Neural progenitor cell (in vitro differentiated cells): ENCODE data around the gene UNCX.

Experiments used
- CTCF ChIP-seq: fragments of 200-600 bp; sonication (generic); IDR thresholded peaks from 2 replicates; pipeline ENCODE4 v1.5.1; 2017; ENCODE audit warnings: antibody characterized with exemption, mild to moderate bottlenecking
- EZH2phosphoT487 ChIP-seq: fragments of 200-600 bp; sonication (generic); IDR thresholded peaks from 2 replicates; pipeline ENCODE4 v1.6.1; 2017; ENCODE audit warnings: antibody characterized with exemption

GRCh38 chr7:1269336-1269890 is 36.7 kb downstream of the UNCX start:
- TF ChIP-seq EZH2phosphoT487 (no peak), CTCF (no peak)
